HepG2 (cell line): ENCODE results near the gene TUBA4A. TPM values are rescaled to one million over a fixed set of nuclear protein-coding genes. Genes with fewer than 3 reads are reported as not detected.
A peak's percentile ranks its signal among the peaks of the same experiment; 100 is the strongest.

Experiments
- ARNT2 ChIP-seq: sonication (generic); formaldehyde crosslinking; IDR thresholded peaks from 2 replicates; pipeline ENCODE4 v1.8.0; 2022; ENCODE audit warnings: mild to moderate bottlenecking, low read depth, missing genetic modification reagents, moderate library complexity
- FOXK2 ChIP-seq: fragments of 450-650 bp; IDR thresholded peaks from 2 replicates; pipeline ENCODE4 v1.6.1; 2016
- HCFC1 ChIP-seq: fragments of 150-350 bp; IDR thresholded peaks from 2 replicates; pipeline ENCODE4 v1.6.1; 2014; ENCODE audit warnings: low read depth, low read length
- PHB2 ChIP-seq: fragments of 450-650 bp; IDR thresholded peaks from 2 replicates; pipeline ENCODE4 v1.6.1; 2018; ENCODE audit not compliant: partially characterized antibody
- ZMYM2 ChIP-seq: sonication (generic); formaldehyde crosslinking; IDR thresholded peaks from 2 replicates; pipeline ENCODE4 v1.8.0; 2022; ENCODE audit warnings: mild to moderate bottlenecking, missing genetic modification reagents
- ZNF138 ChIP-seq: sonication (generic); formaldehyde crosslinking; IDR thresholded peaks from 2 replicates; pipeline ENCODE4 v1.5.0; 2020; ENCODE audit warnings: mild to moderate bottlenecking, low read depth, missing genetic modification reagents
- ZNF431 ChIP-seq: sonication (generic); formaldehyde crosslinking; IDR thresholded peaks from 2 replicates; pipeline ENCODE4 v1.9.0; 2022; ENCODE audit warnings: missing genetic modification reagents, low read depth, mild to moderate bottlenecking, borderline replicate concordance
- ZNF564 ChIP-seq: sonication (generic); formaldehyde crosslinking; IDR thresholded peaks from 2 replicates; pipeline ENCODE4 v1.8.1; 2023; ENCODE audit warnings: mild to moderate bottlenecking, missing genetic modification reagents
- polyA plus RNA-seq, 8 experiments: library from polyadenylated mRNA; depleted of rRNA in 3 of 8; stranded (reverse) in 7 of 8; unstranded in 1 of 8; fragments of >200 nt; fragmentation: Illumina TruSeq in 4 of 8; extraction: Trizol in 4 of 8; gene quantifications; 2 replicates each; pipeline versions ENCODE4 v1.2.1 to v1.2.3, GENCODE V29; 2011 to 2016; ENCODE audit warnings: low read depth in 4 of 8, missing spikeins in 1 of 8, mixed read lengths in 1 of 8; ENCODE audit not compliant: insufficient read depth in 1 of 8
- total RNA-seq, 5 experiments: library from RNA; depleted of rRNA; stranded (reverse); fragments of >200 nt; fragmentation: Illumina TruSeq; extraction: Trizol; gene quantifications; 2 replicates each; pipeline ENCODE4 v1.2.3, GENCODE V29; 2016; ENCODE audit warnings: low read depth in 1 of 5
- TF ChIP-seq, protein P1 (sequence below), 2 experiments: sonication (generic) in 1 of 2; formaldehyde crosslinking in 1 of 2; IDR thresholded peaks; 2 replicates each; pipeline versions ENCODE4 v1.6.1 to v1.9.0; 2014 to 2022; ENCODE audit warnings: antibody characterized with exemption in 1 of 2, borderline replicate concordance in 1 of 2, inconsistent platforms in 1 of 2, low read depth in 1 of 2, missing genetic modification reagents in 1 of 2
- TF ChIP-seq, protein P2 (sequence below): sonication (generic); formaldehyde crosslinking; conservative IDR thresholded peaks from 2 replicates; pipeline ENCODE4 v1.5.0; 2020; ENCODE audit warnings: missing genetic modification reagents
- TF ChIP-seq, protein P3 (sequence below), 2 experiments: fragments of 450-650 bp in 1 of 2; sonication (generic) in 1 of 2; formaldehyde crosslinking in 1 of 2; IDR thresholded peaks; 2 replicates each; pipeline versions ENCODE4 v1.6.1 to v1.8.0; 2016 to 2022; ENCODE audit warnings: antibody characterized with exemption in 1 of 2, mild to moderate bottlenecking in 1 of 2, missing genetic modification reagents in 1 of 2

The TUBA4A gene
- total and polyA plus RNA-seq, 2 of the 13 experiments (the other 11 are each of a cell fraction or from before 2014, with no cell fraction given), result 1.3 to 12.7 TPM

DNA sequence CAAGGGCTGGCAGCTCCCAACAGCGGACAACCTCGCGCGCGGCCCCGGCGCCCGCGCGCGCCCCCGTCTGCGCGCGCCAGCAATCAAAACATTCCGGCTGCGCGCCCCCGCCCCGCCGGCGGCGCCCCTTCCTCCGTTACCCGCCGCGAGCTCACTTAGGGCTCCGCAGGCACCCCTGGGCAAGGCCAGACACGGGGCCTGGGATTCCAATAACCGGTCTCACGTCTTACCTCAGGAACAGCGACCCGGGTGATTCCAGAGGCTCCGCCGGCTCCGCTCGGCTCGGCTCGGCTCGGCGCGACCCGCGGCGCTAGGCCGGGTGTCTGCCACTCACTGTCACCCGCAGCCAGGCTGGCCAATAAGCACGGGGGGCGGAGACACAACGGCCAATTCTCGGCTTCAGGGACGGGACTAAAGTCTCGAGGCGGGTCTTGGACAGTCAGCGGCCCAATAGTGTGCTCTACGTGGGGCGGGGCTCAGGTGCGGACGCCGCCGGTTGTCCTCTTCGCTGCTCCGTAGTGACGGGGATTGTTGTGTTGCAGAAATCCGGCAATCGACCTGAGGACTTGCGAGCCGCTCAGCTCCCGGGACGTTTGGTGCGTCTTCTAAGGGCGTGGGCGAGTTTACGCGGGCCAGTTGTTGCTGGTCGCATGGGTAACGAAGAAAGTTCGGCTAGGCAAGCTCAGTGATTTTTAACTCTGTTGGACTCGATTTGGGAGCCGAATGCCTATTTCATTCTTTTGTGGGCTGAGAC is 24.2 kb downstream of the TUBA4A start, which contains the start of the genes ANKZF1 and ATG9A (continued):
- TF ChIP-seq, protein P1, sequence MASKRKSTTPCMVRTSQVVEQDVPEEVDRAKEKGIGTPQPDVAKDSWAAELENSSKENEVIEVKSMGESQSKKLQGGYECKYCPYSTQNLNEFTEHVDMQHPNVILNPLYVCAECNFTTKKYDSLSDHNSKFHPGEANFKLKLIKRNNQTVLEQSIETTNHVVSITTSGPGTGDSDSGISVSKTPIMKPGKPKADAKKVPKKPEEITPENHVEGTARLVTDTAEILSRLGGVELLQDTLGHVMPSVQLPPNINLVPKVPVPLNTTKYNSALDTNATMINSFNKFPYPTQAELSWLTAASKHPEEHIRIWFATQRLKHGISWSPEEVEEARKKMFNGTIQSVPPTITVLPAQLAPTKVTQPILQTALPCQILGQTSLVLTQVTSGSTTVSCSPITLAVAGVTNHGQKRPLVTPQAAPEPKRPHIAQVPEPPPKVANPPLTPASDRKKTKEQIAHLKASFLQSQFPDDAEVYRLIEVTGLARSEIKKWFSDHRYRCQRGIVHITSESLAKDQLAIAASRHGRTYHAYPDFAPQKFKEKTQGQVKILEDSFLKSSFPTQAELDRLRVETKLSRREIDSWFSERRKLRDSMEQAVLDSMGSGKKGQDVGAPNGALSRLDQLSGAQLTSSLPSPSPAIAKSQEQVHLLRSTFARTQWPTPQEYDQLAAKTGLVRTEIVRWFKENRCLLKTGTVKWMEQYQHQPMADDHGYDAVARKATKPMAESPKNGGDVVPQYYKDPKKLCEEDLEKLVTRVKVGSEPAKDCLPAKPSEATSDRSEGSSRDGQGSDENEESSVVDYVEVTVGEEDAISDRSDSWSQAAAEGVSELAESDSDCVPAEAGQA (IDR thresholded peaks at IDR 0.05; ENCODE audit: low read depth), result no peak
- TF ChIP-seq, protein P1 (CRISPR knock-in tag; IDR thresholded peaks at IDR 0.05; ENCODE audit: borderline replicate concordance), result no peak
- no peak for TF ChIP-seq ZNF431 (CRISPR knock-in tag)
- TF ChIP-seq PHB2, result no peak
- TF ChIP-seq, protein P2, sequence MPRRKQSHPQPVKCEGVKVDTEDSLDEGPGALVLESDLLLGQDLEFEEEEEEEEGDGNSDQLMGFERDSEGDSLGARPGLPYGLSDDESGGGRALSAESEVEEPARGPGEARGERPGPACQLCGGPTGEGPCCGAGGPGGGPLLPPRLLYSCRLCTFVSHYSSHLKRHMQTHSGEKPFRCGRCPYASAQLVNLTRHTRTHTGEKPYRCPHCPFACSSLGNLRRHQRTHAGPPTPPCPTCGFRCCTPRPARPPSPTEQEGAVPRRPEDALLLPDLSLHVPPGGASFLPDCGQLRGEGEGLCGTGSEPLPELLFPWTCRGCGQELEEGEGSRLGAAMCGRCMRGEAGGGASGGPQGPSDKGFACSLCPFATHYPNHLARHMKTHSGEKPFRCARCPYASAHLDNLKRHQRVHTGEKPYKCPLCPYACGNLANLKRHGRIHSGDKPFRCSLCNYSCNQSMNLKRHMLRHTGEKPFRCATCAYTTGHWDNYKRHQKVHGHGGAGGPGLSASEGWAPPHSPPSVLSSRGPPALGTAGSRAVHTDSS (CRISPR knock-in tag), result no peak
- peak; percentile 19; the same call in 1 of the 2 replicates for TF ChIP-seq ARNT2 (CRISPR knock-in tag)
- peak; percentile 53; the same call in 1 of the 2 replicates for TF ChIP-seq ZNF564 (CRISPR knock-in tag)
- TF ChIP-seq ZNF138 (CRISPR knock-in tag), result no peak
- TF ChIP-seq HCFC1, result no peak
- TF ChIP-seq FOXK2, result peak; percentile 72; the same call in 1 of the 2 replicates
- TF ChIP-seq, protein P3, sequence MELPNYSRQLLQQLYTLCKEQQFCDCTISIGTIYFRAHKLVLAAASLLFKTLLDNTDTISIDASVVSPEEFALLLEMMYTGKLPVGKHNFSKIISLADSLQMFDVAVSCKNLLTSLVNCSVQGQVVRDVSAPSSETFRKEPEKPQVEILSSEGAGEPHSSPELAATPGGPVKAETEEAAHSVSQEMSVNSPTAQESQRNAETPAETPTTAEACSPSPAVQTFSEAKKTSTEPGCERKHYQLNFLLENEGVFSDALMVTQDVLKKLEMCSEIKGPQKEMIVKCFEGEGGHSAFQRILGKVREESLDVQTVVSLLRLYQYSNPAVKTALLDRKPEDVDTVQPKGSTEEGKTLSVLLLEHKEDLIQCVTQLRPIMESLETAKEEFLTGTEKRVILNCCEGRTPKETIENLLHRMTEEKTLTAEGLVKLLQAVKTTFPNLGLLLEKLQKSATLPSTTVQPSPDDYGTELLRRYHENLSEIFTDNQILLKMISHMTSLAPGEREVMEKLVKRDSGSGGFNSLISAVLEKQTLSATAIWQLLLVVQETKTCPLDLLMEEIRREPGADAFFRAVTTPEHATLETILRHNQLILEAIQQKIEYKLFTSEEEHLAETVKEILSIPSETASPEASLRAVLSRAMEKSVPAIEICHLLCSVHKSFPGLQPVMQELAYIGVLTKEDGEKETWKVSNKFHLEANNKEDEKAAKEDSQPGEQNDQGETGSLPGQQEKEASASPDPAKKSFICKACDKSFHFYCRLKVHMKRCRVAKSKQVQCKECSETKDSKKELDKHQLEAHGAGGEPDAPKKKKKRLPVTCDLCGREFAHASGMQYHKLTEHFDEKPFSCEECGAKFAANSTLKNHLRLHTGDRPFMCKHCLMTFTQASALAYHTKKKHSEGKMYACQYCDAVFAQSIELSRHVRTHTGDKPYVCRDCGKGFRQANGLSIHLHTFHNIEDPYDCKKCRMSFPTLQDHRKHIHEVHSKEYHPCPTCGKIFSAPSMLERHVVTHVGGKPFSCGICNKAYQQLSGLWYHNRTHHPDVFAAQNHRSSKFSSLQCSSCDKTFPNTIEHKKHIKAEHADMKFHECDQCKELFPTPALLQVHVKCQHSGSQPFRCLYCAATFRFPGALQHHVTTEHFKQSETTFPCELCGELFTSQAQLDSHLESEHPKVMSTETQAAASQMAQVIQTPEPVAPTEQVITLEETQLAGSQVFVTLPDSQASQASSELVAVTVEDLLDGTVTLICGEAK (IDR thresholded peaks at IDR 0.05), result no peak
- TF ChIP-seq, protein P3 (CRISPR knock-in tag; IDR thresholded peaks at IDR 0.05), result 0 out of 2 replicates have a peak, but pooled peaks have one; percentile 72
- 0 out of 2 replicates have a peak, but pooled peaks have one; percentile 46 for TF ChIP-seq ZMYM2 (CRISPR knock-in tag)
